HG03342 (cell line): ENCODE results near the gene HOXC12.

ENCODE experiments used
- ATAC-seq: cut with Tn5 transposase; IDR thresholded peaks from one replicate; pipeline ENCODE4 v1.9.1; 2021; ENCODE audit warnings: mild to moderate bottlenecking, moderate library complexity; ENCODE audit not compliant: unreplicated experiment

The HOXC12 gene

DNA sequence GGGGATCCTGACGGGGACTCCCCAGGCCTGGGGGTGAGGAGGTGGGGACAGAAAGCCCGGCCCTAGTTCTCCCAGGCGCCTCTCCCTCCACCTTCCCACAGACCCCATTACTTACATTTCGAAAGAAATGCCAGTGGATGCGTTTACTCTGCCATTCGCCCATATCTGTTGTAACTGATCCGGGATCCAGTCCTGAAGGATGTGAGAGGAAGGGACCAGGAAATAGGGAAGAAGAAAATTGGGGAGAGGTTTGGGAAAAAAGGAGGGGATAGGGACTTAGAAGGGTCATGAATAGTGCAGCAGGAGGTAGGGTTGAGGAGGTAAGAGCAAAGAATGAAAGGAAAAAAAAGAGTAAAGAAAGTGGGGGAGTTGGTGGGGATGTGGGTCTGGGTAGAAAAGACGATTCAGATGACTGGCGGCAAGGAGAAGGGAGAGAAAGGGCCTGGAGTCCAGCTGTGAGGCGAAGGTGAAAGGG lies 1.1 kb downstream of the HOXC12 start:
- ATAC-seq = no peak

DNA sequence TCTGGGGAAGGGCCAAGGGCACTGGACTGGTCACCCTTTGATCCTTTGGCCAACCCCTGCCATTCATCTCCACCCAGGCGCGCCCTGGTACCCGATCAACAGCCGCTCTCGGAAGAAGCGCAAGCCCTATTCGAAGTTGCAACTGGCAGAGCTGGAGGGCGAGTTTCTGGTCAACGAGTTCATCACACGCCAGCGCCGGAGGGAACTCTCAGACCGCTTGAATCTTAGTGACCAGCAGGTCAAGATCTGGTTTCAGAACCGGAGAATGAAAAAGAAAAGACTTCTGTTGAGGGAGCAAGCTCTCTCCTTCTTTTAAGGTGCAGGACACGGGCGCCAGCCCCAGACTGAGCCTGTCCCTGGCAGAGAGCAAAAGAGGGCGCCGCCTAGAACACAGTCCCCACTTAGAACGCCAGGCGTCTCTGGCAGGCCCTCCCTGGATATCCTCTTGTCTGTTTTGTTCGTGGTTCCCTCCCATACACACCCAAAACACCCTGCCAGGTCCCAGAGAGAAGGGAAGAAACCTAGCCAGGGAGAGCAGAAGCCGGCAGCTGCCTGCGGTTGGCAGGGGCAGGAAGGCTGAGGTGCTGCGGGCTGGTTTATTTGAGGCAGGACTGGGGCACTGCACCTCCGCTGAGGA lies 1.7 kb downstream of the HOXC12 start:
- ATAC-seq = no peak

DNA sequence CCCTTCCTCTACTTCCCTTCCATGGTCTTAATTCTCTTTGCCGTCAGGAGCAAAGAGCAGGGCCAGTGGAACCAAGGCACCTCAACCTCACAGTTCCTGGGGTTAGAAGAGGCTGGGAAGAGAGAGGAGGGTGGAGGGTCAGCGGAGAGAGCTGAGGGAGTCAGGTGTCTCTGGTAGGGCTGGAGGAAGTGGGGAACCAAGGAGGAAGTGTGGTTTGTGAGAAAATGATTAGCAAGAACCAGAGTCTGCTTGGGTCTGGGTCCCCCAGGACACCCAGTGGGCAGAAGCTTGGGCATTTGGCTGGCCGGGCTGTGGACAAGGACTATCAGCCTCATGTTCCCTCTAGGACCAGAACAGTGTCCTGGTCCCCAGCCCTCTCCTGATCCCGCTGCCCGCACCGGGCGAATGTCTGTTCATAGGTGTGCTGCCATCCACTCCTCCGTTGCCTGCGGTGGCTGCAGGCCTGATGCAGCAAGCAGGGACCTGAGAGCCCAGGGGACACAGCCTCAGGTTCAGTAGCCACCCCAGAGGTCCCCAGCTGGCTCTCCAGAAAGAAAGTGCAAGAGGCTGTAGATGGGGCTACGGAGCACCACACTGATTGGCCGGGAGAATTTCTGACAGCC lies 2.3 kb downstream of the HOXC12 start:
- no peak for ATAC-seq

GRCh38 chr12:53958128-53958527 lies 3.4 kb downstream of the HOXC12 start:
- ATAC-seq = no peak

- ATAC-seq = no peak
Observed at GRCh38 chr12:53959314-53959713, 4.6 kb downstream of the HOXC12 start.

DNA sequence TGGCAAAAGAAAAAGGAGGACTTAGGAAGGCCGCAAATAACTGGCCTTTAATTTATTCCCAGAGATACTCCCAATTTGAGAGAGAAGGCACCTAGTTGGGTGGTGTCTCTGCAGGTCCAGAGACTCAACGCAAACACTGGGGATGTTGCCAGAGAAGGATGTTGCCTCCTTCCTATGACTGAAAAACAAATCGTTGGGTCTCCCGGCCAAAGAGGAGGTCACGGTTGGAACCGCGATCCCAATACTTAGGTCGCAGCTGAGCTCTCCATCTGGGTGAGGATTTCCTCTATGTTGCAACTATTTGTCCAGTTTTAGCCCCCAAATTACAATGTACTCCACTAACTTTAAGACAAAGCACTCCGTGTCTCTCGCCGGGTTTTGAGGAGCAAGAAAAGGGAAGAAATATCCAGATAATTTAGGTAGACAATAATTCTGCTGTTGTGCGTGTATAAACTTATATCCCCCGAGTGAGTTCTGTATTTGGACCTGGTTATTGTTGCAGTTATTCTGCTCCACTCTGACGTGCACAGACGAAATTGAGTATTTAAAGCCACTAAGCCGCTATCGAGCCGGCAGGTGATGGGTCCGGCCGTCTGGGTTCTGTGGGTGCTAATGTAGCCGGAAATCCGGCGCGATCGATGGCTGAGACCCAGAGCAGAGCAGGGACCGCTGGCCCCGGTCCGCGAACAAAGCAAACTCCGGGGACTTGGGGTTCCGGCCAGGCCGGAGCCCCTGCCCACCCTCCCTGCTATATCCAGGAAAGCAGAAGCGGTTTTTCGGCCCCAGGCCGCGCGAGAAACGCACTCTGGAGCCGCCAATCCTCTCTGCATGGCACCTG lies 5.7 kb downstream of the HOXC12 start:
- no peak for ATAC-seq

DNA sequence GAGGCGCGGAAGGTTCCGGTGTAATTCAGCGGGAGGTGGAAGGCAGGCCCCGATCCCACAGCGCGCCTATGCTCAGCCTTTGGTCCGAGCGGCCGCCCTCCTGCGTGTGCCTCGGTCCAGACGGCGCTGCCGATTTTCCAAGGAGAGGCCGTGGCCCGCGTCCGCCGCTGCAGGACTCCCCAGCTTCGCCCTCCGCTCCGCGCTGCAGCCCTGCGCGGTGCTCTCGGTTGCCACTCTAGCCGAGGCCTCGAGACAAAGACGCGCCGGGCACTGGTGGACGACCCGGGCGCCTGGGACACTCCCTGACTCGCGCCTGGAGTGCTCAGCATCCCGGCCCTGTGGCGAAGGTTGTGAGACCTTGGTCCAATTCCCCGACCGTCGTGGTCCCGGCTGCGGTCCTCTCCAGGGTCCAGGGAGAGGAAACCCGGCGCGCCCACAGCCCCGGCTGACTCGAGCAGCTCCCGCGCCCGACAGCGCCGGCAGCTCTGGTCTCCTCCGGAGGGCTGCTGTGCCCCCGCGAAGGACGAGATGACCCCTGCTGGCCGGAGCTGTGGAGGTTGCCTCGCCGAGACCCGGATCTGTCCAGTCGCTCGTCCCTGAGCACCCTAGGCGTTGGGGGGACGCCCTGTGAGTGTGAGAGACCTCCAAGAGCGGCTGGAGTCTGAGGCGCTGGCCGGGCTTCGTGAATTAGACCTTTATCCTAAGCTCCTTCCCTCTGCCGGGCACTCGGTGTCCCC lies 6.5 kb downstream of the HOXC12 start:
- no peak for ATAC-seq

- no peak for ATAC-seq
Observed at GRCh38 chr12:53963005-53963404, 8.3 kb downstream of the HOXC12 start.

GRCh38 chr12:53963434-53964314 lies 9.0 kb downstream of the HOXC12 start:
- no peak for ATAC-seq

DNA sequence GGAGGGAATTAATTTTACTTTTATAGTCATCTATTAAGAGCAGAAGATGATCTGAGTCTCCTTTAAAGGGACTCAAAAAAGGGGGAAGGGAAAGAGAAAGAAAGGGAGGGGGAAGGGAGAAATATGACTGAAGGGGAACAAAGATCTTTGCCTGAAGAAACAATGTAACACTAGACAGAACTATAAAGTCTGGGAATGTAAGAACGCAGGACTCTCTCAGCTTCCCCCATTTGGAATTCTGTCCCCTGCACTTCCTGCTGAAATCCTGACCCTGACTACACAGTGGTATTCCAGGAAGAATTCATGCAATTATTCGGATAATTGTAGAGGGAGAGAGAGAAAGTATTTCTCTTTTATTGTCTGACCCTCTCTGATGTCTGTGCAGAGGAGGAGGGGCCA lies 9.6 kb downstream of the HOXC12 start:
- ATAC-seq = no peak

DNA sequence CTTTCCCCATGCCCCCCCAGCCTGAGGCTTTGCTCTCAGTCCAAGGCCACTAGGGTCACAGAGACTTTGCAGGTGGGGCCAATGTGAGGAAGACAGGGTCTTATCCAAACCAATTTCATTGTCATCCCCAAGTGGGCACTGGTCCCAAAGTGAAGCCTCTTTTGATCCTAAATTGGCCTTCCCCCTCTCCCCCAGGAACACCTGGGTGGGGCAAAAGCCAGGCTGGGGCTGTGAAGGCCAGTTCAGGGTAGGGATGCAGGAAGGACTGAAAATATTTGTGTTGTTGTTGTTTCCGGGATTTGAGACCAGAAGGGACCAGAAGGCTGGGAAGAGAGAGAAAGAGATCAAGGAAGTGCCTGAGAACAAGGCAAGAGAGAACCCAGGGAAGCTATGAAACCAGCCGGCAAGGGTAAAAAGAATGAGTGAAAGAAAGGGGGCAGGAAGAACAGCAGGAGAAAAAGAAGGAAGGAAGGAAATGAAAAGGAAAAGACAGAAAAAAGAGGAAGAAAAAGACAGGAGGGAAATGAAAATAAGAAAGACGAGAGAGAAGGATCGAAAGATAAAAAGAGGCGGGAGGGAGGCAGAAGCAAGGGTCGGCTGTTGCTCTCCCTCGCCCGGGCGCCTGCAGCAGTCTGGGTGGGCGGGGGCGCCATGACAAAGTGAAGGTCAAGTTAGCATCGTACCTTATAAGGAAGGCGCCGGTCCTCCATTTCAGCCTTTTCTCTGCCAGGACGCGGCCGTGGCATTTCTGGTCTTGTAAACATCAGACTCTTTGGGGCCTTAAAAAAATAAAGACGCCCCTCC lies 10.8 kb downstream of the HOXC12 start:
- no peak for ATAC-seq

DNA sequence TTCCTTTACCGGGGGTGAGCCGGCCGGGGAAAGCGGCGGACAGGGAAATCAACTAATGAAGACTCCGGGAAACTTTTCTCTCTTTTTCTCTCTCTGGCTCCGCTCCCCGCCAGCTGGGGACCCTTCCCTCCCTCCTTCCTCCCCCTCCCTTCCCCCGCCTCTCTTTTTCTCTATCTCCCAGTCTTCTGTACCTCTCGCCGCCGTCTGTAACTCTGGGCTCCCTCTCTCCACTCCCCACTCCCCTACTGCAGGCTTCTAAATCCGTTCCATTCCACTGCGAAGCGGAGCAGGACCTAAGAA lies 11.3 kb downstream of the HOXC12 start:
- no peak for ATAC-seq

DNA sequence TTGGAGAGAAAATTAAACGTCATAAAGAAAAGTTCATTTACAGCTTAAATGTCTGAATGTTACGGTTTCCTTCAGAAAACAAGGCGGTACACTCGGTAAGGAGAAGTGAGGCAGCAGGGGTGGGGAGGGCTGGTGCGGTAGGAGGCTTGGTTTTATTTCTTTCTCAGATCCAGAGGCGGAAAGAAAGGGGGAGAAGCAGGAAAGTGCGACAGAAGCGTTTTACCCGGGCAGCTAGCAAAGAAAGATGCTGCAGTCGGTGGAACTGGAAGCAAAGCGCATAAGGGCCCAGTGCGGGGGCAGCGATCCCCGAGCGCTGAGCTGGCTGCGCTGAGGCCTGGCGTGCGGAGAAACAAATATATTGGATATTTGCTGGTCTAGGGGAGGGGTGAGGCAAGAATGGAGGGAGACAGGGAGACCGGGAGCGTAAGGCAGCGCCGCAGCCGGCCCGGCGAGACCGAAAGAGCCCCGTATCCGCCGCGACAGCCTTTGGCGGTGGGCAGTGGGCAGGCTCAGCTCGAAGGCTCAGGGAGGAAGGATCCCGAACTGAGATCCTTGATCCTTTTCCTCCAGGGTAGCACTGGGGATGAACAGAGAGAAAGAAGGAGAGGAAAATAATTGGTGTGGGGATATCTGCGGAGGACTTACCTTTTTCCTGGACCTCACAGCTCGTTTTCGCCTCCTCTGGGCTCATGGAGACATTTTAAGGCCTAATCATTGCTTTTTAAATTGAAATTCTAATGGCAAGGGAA lies 11.9 kb downstream of the HOXC12 start:
- no peak for ATAC-seq

DNA sequence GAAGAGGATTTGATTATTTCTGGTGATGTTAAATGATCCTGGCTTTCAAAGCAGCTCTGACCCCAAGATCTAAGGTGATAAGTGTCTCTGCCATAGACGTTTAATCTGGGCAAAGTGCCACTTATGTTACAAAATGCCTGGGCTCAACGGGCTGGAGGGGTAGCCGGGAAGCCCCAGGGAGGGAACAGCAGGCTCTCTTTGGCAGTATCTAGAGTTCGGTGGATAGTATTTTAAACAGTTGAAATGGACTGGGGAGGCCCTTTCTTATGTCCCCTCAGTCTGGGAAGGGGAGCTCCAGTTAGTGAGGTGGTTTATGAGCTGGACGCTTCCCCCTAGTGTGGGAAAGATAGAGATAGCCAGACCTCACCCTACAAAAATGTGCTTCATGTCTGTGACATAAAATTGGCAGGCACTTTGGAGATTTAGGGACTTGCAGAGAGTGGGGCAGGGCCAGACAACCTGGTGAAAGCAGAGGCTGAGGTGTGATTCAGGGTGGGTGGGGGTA lies 12.8 kb downstream of the HOXC12 start:
- no peak for ATAC-seq

- ATAC-seq = no peak
Observed at GRCh38 chr12:53968214-53969127, 13.8 kb downstream of the HOXC12 start.

DNA sequence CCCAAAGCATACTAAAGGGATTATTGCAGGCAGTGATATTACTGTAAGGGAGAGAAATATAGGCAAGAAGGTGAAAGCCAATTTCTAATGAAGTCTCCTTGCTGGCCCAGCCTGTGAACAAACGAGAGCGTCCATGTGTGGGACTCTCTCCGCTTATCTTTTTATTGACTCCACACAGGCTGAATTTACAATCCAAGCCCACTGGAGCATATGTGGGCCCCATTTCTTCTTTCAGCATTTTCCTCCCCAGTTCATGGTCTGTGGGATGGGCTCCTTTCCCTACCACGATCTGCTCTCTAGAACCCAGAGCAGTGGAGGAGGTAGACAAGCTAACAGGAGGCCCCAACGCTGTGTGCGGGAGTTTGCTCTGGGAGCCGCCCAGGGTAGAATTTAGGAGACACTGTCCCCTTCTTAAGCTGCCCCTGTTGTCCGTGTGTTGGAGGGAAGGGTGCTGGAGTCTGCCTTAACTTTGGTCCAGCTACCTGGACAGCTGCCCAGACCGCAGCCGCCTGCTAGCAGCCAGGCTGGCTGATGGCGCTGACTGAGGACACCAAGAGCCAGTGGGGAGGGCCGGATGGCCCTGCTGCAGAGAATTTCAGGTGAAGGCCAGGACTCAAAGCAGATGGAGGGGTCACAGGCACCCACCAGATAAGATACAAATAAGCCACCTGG lies 15.0 kb downstream of the HOXC12 start:
- ATAC-seq = no peak

DNA sequence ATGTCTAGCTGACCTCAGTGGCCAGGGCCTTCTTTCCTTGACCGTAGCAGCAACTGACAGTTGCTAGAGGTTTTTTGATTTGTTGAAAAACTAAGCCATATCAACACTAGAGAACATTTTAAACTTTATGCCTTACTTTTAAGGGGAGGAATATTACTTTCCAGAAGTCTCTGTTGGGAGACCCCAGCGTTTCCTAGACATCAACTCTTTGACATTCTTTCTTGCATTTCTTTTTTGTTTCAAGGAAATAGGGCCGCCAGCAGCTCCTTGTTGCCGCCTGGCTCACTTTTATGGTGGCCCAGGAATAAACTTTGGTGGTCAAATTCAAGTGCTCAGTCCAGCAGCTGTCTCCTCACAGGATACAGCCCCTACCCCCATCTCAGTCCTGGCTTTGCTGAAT lies 15.7 kb downstream of the HOXC12 start:
- ATAC-seq = no peak
